MV-4-11 (cell line): Measurements from ENCODE around the gene RBM38.

Experiments used
- DNase-seq: peaks from one replicate; lab custom pipeline; 2025; lab: John Stamatoyannopoulos, UW

Gene RBM38

GRCh38 chr20:57451431-57451794 is 60.2 kb downstream of the RBM38 start:
- DNase-seq: no peak

GRCh38 chr20:57451795-57452661 is 60.8 kb downstream of the RBM38 start:
- peak; percentile 94 for DNase-seq

- no peak for DNase-seq
Measured at GRCh38 chr20:57455386-57455785, 64.2 kb downstream of the RBM38 start.

- DNase-seq: no peak
Measured at GRCh38 chr20:57456116-57456515, 64.9 kb downstream of the RBM38 start.

GRCh38 chr20:57457243-57458095 is 66.3 kb downstream of the RBM38 start:
- no peak for DNase-seq

GRCh38 chr20:57458400-57459160 is 67.4 kb downstream of the RBM38 start:
- DNase-seq: peak; percentile 90
